NCI-H128 (cell line): ENCODE data around the gene SPSB4.

Source experiments
- DNase-seq: peaks from one replicate; lab custom pipeline; 2025; ENCODE audit not compliant: unreplicated experiment; lab: John Stamatoyannopoulos, UW

The SPSB4 gene

DNA sequence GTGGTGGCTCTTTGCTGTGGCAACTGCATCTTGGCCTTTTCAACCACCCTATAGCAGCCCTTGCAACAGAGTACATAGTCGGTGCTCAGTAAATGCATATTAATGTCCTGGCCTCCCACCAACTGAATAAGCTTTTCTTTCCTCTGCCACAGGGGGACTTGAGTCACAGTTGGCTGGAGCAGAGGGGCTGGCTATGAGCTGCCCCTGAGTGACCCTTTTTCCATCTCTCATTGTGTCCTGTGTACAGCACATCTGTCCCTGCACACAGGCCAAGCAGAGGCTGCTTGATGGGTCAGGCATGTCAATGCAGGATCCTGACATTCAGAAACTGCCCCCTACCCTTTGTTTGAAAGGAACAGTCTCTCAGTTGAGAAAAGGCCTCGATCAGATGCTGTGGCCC lies 22.4 kb downstream of the SPSB4 start:
- DNase-seq = no peak

DNA sequence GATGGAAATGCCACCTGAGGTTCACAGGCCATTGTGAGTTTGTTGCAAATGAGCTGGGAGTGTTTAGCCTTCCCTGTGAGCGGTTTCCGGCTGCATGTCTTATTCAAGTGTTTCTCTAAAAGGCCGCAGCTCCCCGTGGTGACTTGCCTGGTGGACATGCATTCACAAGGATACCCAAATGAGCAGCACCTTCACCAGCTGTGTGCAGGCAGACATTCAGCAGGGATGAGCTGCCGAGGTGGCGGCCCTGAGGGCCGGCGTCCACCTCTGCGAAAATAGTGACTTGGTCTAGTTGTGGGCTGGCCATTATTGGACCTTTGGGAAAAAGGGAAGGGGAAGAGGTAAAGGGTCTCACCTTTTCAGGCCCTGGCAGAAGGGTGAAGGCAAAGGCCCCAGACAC lies 23.4 kb downstream of the SPSB4 start:
- DNase-seq = no peak

DNA sequence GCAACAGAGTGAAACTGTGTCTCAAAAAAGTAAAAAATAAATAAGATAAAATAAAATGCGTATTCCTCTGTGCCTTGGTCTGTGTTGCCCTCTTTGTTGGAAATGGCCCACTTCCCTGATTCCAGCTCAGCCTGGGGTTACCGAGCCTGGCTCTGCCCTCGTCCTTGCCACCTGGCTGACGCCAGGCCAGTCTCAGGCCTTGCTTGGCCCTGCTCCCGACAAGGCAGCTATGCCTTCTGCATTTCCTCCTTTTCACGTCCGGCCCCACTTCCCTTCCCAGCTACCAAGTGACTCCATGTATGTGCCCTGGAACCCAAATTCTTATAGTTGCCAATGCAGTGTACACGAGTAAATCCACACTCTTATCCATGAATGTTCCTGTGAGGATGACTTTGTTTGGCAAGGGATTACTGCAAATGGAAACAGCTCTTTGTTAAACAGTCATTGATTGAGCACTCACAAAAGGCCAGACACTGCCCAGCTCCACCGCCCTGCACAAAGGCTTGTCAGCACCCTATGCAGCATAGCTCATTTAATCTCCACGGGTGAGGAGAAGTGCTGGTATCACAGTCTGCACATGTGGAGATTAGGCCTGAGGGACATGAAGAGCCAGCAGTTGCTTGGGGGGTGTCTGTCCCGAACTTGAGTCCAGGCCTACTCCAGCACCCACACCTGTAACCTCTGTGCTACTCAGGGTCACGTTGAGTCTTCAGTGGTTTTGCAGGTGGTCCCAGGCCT lies 25.1 kb downstream of the SPSB4 start:
- DNase-seq = no peak

DNA sequence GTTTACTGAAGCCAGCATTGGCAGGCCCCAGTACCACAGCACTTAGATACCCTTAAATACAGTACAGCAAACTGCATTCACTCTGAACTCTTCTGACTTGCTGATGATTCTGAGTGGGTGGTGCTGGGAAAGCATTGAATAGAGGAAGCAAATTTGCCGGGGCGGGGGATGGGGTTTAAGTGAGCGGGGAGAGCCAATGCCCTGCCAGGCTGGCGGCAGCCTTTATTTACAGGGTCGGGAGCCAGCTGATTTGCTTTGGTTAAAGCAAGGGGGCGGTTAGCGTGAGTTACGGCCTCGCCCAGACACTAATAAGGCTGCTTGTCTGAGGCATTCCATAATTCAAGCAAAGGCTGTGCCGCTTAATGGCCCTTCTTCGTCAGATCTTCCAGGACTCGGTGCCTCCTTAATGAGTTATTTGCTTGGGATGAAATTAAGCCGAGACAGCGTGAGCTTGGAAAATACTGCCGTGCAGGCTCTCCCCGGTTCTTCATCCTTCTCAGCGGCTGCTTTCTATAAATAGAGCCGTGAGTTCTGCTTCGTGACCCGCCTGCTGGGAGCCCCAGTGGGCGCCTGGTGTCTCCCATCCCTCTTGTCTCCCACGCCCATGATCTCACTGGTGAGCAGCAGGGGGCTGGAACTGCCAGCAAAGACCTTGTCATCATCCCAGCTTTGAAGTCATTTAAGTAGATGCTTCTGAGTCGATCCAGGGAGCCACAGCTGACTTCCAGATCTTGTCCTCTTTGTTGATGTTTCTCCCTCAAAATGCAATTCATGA lies 25.8 kb downstream of the SPSB4 start:
- DNase-seq = peak; percentile 27

DNA sequence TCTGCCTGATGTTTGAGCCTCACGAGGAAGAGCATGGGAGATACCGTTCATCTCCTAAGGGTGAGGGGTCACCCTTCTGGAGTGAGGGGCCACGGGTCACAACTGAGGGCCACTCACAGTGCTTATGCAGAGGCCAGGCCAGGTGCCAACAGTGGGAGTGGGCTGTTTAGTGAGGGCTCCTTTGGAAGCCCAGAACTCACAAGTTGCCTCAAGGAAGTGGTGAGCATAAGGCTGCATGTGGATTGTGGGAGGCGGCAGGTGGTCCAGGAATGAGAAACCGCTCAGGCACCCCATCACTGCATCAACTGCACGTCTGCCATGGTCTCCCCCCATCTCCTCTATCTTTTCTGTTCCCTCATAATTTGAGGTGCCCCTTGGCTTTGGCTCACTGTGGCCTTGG lies 26.5 kb downstream of the SPSB4 start:
- DNase-seq = no peak

DNA sequence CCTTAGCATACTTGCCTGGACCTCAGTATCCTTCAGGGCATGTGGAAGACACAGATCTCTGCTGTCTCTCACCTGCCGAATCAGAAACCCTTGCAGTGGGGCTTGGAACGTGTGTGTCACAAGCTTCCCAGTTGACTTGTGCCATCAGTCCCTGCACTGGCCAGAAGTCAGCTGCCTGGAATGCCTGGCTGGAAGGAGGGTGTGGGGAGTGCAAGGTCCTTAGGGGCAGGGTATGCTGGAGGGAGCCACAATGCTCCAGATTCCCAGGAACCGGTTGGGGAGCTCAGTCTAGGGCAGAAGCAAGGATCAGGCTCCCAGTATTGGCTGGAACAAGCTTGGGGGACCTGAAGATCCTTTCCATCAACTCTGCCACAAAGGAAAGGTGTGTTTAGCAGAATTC lies 27.1 kb downstream of the SPSB4 start:
- DNase-seq = no peak

DNA sequence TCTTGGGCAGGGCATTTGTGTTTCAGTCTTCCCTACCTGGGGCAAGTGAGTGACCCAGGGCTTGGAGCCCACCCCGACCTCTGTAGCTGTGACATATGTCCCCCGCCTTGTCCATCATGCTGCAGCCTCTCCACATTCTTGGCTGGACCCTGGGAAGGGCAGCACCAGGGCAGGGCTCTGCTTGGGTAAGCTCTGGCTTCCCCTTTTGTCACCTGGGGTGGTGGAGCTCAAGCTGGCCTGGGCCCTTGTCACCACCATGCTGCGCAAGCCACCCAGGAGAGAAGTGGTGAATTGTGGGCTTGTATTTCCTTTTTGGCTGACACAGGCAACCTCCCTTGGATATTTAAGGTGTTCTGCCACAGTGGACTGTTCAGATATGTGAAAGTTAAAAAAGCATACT lies 29.3 kb downstream of the SPSB4 start:
- no peak for DNase-seq

DNA sequence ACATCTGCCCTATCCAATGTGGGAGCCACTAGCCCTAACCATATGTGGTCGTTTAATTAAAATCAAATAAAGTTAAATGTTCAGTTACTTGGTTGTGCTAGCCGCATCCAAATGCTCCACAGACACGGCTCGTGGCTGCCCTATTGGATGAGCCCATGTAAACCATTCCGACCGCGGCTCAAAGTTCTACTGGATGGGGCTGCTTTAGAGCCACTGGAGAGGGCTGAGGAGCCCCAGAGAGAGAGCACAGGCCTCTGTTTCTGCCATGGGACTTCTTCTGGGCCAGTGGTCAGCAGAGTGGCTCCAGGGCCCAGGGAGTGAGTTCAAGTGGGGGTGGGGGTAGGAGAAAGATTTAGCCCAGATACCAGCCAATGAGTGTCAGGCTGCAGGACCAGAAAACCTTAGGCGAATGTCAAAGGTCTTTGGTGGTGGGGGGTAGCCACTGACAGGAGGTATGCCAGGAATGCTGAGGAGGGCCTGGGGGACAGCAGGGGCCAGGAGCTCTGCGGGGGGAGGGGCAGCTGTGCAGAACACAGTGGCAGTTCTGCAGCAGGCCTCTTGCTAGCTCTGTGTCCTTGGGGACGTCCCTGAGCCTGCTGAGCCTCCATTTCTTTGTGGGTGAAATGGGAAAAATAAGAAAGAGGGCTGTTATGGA lies 30.1 kb downstream of the SPSB4 start:
- no peak for DNase-seq

DNA sequence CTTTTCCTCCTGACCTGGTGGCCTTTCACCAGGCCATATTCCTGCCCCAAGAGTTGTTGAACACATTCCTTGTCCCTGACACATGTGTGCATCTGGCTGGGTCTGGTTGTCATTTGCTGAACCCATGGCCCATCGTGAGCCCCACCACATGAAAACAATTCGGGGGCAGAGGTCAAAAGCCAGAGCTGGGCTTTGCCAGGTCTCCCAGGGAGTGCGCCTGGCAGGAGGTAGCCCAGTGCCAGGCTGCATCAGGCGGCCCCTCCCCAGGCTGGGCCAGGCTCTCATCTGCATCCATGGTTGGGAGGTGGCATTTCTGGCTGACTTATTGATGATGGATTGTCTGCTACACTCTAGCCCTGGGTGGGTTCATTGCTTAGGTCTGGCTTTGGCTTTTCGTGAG lies 30.9 kb downstream of the SPSB4 start:
- no peak for DNase-seq

DNA sequence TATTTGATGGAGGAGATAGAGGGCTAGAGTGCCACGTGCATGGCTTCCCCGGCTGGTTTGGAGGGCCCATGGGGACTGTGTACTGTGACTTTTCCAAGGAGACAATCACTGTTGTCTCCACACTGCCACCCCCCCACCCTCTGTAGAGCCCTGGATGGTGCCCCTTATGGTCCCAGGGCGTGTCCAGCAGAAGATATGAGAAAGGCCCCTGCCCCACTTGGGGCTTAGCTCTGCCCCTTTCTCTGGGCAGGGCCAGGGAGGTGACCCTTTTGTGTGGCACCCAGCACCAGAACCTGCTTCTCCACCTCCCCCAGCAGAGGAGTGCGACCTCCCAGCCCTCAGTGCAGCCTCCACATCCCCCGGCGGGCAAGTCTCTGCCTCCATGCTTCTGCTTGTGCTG lies 32.1 kb downstream of the SPSB4 start:
- DNase-seq = no peak

DNA sequence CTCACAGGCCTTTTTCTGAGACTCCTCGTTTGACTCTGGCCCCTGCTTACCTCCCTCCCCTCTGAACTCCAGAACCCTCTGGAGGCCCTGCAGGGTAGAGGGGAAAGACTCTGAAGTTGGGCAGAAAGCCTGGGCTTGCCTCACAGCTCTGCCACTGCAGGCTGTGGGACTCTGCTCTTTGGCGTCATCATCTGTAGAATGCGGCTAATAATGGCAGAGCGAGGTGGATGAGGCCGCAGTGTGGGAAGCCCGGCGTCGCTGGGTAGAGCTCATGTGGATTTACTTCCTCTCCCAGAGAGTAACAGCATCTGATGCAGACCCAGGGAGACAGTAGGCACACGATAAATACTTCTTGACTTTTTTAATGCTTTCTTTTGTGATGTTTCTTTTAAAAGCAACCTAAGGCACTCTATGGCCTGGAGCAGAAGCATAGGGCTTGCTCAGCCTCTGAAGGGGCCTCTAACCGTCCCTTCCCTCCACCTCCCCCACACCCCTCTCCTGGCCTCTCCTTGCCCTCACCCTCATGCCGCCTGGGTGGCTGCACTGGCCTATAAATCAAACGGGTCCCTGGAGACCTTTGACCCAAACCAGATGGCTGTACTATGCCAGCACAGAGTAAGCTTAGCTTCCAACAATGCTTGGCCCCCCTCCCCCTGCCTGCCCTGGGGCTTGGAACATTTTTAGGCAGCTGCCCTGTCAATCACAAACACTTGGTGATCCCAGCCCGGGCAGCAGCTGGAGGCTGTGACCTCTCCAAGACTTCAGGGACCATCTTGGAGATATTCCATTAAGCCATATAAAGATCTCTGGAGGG lies 32.9 kb downstream of the SPSB4 start:
- no peak for DNase-seq

DNA sequence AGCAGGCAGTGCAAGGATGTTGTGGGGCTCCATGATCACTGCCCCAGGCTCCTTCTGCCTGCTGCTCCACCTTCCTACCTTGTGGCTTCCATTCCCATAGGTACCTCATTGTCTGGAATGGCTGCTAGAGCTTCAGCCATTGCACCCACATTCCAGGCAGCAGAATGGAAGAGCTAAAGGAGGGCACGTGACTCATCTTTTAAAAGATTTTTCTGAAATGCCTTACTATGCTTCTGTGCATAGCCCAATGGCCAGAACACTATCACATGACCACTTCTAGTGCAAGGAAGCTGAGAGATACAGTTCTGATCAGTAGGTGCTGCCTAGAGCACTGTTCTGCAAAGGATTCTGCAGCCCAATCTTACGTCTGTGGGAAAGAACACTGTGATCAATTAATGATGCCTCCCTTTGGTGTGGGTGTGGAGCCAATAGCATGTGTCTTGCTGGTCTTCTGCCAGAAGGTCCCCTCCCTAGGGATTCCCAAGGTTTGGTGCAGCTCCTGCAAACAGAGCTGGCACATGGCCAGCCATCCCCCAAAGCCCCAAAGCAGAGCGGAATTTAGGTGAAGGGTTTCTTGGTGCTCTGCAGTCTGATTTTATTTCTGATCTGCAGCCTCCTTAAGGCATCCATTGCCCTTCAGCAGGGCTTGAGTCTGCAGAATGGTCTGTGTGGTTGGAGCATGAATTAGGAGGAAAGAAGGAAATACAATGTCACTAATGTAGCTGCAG lies 34.4 kb downstream of the SPSB4 start:
- no peak for DNase-seq

DNA sequence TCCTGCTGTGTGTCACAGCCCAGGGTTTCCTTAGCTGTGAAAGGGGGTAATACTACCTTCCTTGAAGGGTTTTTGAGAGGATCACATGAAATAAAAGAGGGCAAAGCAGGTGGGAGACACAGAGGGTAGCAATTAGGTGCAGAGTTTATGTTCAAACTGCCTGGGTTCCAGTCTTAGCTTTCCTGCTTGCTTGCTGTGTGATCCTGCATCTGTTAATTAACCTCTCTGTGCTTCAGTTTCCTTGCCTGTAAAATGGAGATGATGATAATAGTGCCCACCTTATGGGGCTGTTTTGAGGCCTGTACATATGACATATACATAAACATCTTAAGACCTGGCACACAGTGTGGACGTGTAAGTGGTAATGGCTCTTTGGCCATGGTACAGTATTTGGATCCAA lies 35.0 kb downstream of the SPSB4 start:
- no peak for DNase-seq

DNA sequence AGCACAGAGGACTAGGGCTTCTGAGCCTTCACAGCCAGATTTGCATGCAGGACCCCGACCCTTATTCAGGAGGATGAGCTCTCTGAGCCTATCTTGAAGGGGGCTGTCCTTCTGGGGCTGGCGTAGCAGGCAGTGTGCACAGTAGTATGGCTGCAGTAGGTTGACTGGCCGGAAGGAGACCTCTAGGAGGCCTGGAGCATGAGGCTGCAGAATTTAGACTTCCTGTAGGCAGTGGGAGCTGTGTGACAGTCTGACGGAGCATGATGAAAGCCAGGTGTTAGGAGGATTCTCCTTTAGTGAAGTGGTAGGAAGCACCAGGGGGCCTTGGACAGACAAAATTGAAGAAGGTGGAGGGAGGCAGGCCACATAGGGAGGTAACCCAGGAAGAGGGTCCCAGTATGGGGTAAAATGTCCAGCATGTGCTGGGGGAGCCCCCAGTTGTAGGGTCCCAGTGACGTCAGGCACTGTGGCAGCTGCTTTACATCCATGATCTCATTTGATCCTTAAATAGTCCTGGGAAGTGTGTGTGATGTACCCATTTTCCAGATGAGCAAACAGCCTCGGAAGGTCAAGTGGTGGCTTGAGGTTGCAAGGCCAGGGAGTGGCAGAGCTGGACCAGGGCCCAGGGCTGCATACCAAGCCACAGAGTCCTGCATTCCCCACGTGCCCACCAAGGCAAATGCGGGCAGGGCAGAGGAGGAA lies 36.1 kb downstream of the SPSB4 start:
- no peak for DNase-seq

DNA sequence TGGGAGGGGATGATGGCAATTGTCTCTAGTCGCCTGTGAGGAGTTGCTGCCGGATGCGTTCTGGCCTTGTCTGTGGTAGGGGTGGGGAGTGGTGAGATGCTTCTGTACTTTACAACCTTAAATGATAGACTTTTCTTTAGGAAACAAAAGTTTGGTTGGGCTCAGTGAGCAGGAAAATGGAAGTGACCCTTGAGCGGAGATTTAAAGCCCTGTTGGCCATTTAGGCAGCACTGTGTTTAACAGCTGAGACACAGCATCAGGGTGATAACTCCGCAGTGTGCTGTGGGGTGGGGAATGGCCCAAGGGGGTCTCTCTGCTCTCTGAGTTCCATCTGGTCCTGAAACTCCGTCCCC lies 36.6 kb downstream of the SPSB4 start:
- DNase-seq = no peak

DNA sequence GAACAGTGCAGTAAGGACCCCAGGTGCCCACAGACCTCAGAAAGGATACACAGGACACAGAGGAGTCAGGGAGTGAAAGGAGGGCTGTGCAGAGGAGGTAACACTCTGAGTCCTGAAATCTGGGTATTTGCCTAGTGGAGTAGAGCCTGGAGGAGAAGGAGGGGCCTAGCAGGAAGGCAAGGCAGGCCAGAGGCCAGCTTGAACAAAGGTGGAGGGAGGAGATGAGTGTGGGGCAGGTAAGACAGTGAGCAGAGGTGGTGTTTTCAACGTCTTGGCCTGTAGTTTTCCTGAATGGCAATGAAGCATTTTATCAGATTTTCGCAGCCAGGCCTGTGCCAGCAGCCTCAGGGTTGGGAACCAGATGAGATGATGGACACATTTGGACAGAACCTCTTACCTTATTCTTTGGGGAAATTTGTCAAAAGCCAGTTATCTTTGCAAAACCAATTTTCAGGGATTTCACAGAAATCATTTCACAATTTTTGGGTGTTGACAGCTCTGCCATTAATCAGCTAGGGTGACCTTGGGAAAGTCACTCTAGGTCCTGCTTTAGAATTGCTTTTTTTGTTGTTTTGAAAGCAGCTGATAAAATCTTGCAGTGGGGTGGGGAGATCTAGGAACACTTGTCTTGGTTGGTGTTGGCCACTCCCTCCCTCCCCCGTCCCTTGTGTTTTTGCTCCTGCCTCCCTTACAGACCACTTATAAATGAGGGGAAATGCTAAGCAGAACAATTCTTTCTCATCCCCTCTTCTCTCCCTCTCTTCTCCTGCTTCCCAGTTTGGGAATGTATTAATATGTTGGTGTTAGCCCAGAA lies 38.4 kb downstream of the SPSB4 start:
- no peak for DNase-seq

DNA sequence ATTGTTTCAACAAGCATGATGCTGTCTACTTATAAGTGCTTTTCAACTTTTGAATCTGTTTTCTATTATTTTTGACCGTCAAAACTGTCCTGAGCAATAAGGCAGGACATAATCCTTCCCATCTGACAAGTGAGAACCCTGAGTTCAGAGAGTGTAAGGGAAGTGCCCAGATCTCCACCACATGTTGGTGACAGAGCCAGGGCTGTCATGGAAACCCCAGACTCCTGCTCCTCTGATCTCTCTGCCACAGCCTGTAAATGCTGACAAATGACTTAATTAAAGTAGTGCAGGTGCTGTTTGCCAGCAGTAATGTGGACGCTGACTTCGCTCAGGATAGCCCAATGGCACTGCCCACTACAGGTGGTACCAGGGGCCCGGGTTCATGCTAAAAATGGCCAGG lies 40.3 kb downstream of the SPSB4 start:
- no peak for DNase-seq

DNA sequence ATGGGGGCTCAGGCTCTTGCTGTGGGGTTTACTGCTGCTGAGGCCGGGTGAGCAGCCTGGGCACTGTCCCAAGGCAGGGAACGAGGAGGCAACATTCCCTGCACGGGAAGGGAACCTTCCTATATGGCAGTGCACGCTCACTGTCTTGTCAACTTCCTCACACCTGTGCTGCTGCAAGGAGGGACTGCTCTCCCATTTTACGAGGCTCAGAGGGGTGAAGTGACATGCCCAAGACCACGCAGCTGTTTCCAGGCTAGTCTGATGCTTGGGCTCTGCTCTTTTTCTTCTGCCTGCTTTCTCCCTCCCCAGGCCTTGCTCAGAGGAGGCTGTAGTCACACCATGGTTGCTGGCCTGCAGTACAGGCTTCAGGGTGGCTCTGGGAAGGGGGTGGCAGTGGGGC lies 41.5 kb downstream of the SPSB4 start:
- no peak for DNase-seq

DNA sequence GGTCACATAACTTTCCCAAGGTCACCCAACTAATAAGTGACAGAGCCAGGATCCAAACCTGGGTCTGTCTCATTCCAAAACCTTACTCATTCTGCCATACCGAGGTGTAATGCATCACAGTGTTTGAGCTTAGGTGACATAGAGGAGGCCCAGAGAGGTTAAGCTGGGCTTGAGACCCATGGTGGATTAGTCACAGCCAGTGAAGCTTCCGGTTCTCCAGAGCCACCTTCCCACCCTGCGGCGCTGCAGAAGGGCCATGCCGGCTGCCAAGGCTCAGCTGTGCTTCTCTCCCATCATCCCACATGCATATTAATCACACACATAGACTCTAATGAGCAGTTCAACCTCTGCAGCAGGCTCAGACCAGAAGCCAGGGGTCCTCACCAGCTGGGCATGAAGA lies 42.2 kb downstream of the SPSB4 start:
- no peak for DNase-seq
